ENCODE results near the gene SLC23A3. TPM values are rescaled to one million over a fixed set of nuclear protein-coding genes. Genes with fewer than 3 reads are reported as not detected.

SLC23A3 gene
- total and polyA plus RNA-seq, 3 experiments from 2014 or later, result 2.3 to 2.6 TPM; not detected in 1

DNA sequence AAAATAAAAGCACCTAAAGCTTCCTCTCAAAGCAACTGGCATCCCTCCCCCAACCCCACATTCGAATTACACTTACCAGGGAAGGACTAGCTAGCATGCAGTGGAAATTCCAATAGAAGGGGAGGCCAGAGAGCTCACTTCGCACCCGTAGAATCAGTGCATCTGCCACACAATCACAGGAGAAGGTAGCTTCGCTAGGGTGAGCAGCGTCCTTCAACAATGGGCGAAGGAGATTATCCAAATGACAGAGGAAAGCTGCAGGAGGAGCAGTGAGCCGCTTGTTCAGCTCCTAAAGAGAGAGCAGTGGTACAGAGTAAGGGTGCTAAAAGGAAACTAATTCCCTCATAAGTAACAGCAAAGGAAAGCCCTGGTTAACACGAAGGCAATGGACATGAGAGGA lies 12.4 kb downstream of the SLC23A3 start:
- Histone ChIP-seq H3K4me3 (ENCODE audit: low read length) (no peak overlapping the region), H3K4me1 (ENCODE audit: insufficient read depth, low read length) (peaks cover 13% of the 10 kb centered on the region), H3K9me3 (ENCODE audit: low read length) (no peaks in the 10 kb centered on the region), H3K27me3 (ENCODE audit: insufficient read depth, low read length, poor library complexity, severe bottlenecking) (no peaks in the 10 kb centered on the region), H3K36me3 (ENCODE audit: insufficient read depth, low read length) (peaks cover 23% of the 10 kb centered on the region), H3K27ac (ENCODE audit: low read depth, low read length) (no peak overlapping the region)
- DNase-seq, result no peak
- H3K9me3 Mint-ChIP-seq, result no peaks in the 10 kb centered on the region
- POLR2A ChIA-PET, result no interaction called here
- H3K27ac Mint-ChIP-seq, result no peak overlapping the region
- CTCF ChIA-PET, result interaction anchor here (1.2 to 8.0 kb wide), 10 partner anchors 19 to 305 kb away, joined by 3 to 70 read pairs (median 16); partner anchors contain the start of gene CNPPD1
- peak overlapping the region in 1 of 7 donors; percentile 42 for H3K4me3 Mint-ChIP-seq
- H3K36me3 Mint-ChIP-seq, result peaks cover 0 to 39% (median 7%) of the 10 kb centered on the region in 3 donors
- H3K4me1 Mint-ChIP-seq, result peaks cover 16 to 20% (median 17%) of the 10 kb centered on the region in 3 donors
- H3K27me3 Mint-ChIP-seq, result peaks cover 0 to 2% of the 10 kb centered on the region in 2 donors

DNA sequence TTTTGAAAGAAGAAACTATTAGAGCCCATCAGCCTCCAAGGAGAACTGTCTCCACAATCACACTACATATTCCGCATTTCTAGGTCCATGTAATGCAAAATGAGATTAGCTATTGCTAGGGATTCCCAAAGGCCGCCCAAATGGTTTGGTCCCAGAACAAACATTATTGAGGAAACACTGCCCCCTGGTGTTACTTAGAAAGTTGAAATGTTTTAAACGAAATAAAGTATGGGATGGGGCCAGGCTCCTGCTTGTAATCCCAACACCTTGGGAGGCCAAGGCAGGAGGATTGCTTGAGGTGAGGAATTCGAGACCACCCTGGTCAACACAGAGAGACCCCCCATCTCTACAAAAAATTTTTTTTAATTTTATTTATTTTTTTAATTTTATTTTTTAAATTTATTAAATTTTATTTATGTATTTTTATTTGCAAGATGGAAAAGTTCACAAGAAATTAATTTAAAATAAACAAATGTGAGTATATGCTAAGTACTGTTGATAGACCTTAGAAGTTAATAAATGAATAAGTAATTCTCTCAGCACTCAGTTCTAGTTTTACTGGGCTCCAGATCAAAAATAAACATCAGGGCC lies 14.7 kb downstream of the SLC23A3 start:
- H3K9me3 Mint-ChIP-seq, result no peaks in the 10 kb centered on the region
- Histone ChIP-seq H3K27me3 (ENCODE audit: insufficient read depth, low read length, poor library complexity, severe bottlenecking) (no peaks in the 10 kb centered on the region), H3K9me3 (ENCODE audit: low read length) (no peaks in the 10 kb centered on the region), H3K4me1 (ENCODE audit: insufficient read depth, low read length) (peaks cover 6% of the 10 kb centered on the region), H3K36me3 (ENCODE audit: insufficient read depth, low read length) (peaks cover 23% of the 10 kb centered on the region), H3K4me3 (ENCODE audit: low read length) (no peak overlapping the region), H3K27ac (ENCODE audit: low read depth, low read length) (no peak overlapping the region)
- POLR2A ChIA-PET, result no interaction called here
- peaks cover 7 to 10% (median 8%) of the 10 kb centered on the region in 3 donors for H3K4me1 Mint-ChIP-seq
- CTCF ChIA-PET, result interaction anchor here (0.6 to 8.0 kb wide), 23 partner anchors 9 to 303 kb away, joined by 3 to 70 read pairs (median 4); partner anchors contain the start of genes GLB1L, SLC23A3, STK16 and TUBA4A
- H3K27me3 Mint-ChIP-seq, result peaks cover 0 to 2% of the 10 kb centered on the region in 2 donors
- peak overlapping the region in 1 of 8 donors; percentile 65 for H3K27ac Mint-ChIP-seq
- peaks cover 5 to 51% (median 10%) of the 10 kb centered on the region in 3 donors for H3K36me3 Mint-ChIP-seq
- H3K4me3 Mint-ChIP-seq, result no peak overlapping the region
- DNase-seq, result peak in 3 of 5 donors; percentile 44 to 60 (median 55)

DNA sequence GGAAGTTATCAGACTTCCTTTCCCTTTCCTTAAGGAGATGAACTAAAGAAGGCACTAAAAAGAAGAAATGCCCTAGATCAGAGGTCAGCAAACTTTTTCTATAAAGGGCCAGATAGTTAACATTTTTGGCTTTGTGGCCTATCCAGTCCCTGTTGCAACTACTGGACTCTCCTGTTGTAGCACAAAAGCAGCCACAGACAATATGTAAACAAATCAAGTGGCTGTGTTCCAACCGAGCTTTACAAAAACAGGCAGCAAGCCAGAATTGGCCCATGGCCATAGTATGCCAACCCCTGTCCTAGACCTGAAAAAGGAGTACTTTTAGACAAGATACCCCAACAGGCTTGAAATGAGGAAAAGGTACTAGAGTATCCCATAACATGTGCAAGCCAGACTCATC lies 20.2 kb downstream of the SLC23A3 start:
- H3K27ac Mint-ChIP-seq, result no peak overlapping the region
- peaks cover 15 to 71% (median 18%) of the 10 kb centered on the region in 3 donors for H3K36me3 Mint-ChIP-seq
- ChIA-PET CTCF (interaction anchor here (1.1 to 2.7 kb wide), 3 partner anchors 10 to 120 kb away, joined by 3 to 11 read pairs (median 6); partner anchors contain the start of gene NHEJ1), POLR2A (no interaction called here)
- H3K4me1 Mint-ChIP-seq, result no peaks in the 10 kb centered on the region
- no peaks in the 10 kb centered on the region for H3K4me1 ChIP-seq (ENCODE audit: insufficient read depth, low read length)
- no peak overlapping the region for H3K4me3 Mint-ChIP-seq
- H3K36me3 ChIP-seq (ENCODE audit: insufficient read depth, low read length), result peaks cover 15% of the 10 kb centered on the region
- no peaks in the 10 kb centered on the region for H3K9me3 Mint-ChIP-seq
- H3K27me3 ChIP-seq (ENCODE audit: insufficient read depth, low read length, poor library complexity, severe bottlenecking), result no peaks in the 10 kb centered on the region
- no peak for DNase-seq
- no peak overlapping the region for H3K4me3 ChIP-seq (ENCODE audit: low read length)
- no peaks in the 10 kb centered on the region for H3K9me3 ChIP-seq (ENCODE audit: low read length)
- H3K27ac ChIP-seq (ENCODE audit: low read depth, low read length), result no peak overlapping the region
- no peaks in the 10 kb centered on the region for H3K27me3 Mint-ChIP-seq

DNA sequence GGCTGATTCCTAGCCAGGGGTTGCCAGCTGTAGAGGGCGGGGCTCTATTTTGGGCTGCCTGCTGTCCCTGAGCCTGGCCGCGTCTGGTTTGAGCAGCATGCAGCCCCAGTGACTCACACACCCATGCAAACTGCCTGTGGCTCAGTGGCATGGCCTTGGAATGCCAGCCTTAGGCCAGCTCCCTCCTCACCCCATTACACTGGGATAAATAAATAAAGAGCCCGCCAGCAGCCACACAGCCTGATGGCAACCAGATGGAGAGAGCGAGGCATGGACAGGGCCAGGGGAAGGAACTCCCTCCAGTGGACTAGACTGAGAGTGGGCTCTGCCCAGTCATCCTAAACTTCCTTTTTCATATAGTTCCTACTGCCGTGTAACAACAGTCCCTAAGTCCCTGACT lies 27.5 kb downstream of the SLC23A3 start:
- H3K4me3 ChIP-seq (ENCODE audit: low read length), result no peak overlapping the region
- DNase-seq, result no peak
- ChIA-PET POLR2A (no interaction called here), CTCF (interaction anchor here (1.1 to 1.5 kb wide), 3 partner anchors 12 to 153 kb away, joined by 3 to 4 read pairs (median 3); no protein-coding TSS in a partner anchor)
- Mint-ChIP-seq H3K4me3 (no peak overlapping the region), H3K36me3 (peaks cover 33 to 84% (median 34%) of the 10 kb centered on the region in 3 donors), H3K9me3 (no peaks in the 10 kb centered on the region), H3K27ac (peak overlapping the region in 1 of 8 donors; percentile 32), H3K4me1 (peaks cover 0 to 6% (median 0%) of the 10 kb centered on the region in 3 donors), H3K27me3 (no peaks in the 10 kb centered on the region)
- no peaks in the 10 kb centered on the region for H3K27me3 ChIP-seq (ENCODE audit: insufficient read depth, low read length, poor library complexity, severe bottlenecking)
- no peaks in the 10 kb centered on the region for H3K4me1 ChIP-seq (ENCODE audit: insufficient read depth, low read length)
- no peaks in the 10 kb centered on the region for H3K9me3 ChIP-seq (ENCODE audit: low read length)
- peaks cover 14% of the 10 kb centered on the region for H3K36me3 ChIP-seq (ENCODE audit: insufficient read depth, low read length)
- H3K27ac ChIP-seq (ENCODE audit: low read depth, low read length), result no peak overlapping the region

DNA sequence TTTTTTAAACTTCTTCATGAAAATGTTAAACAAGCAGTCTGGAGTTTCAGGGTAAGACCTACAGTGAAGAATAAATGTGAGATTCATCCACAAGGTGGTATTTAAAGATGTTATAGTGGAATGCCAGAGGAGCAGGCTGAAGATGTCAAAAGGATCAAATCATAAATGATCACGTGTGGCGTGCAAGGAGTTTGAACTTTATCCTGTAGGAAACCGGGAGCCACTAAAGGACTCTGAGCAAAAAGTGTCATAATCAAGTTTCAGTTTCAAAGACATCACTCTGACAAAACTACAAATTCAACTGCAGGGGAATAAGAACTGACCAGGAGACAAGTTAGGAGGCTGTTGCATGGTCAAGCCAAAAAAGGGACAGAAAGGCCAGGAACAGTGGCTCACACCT lies 29.1 kb downstream of the SLC23A3 start:
- CTCF ChIA-PET, result interaction anchor here (1.5 kb wide), 1 partner anchor 154 kb away, joined by 4 read pairs; no protein-coding TSS in a partner anchor
- Mint-ChIP-seq H3K27ac (peak overlapping the region in 1 of 8 donors; percentile 2), H3K9me3 (no peaks in the 10 kb centered on the region), H3K4me1 (peaks cover 0 to 9% (median 0%) of the 10 kb centered on the region in 3 donors), H3K4me3 (no peak overlapping the region), H3K36me3 (peaks cover 23 to 74% (median 30%) of the 10 kb centered on the region in 3 donors), H3K27me3 (no peaks in the 10 kb centered on the region)
- no peak overlapping the region for H3K27ac ChIP-seq (ENCODE audit: low read depth, low read length)
- peaks cover 4% of the 10 kb centered on the region for H3K36me3 ChIP-seq (ENCODE audit: insufficient read depth, low read length)
- no peaks in the 10 kb centered on the region for H3K9me3 ChIP-seq (ENCODE audit: low read length)
- no peak overlapping the region for H3K4me3 ChIP-seq (ENCODE audit: low read length)
- H3K4me1 ChIP-seq (ENCODE audit: insufficient read depth, low read length), result no peaks in the 10 kb centered on the region
- POLR2A ChIA-PET, result no interaction called here
- DNase-seq, result no peak
- no peaks in the 10 kb centered on the region for H3K27me3 ChIP-seq (ENCODE audit: insufficient read depth, low read length, poor library complexity, severe bottlenecking)

DNA sequence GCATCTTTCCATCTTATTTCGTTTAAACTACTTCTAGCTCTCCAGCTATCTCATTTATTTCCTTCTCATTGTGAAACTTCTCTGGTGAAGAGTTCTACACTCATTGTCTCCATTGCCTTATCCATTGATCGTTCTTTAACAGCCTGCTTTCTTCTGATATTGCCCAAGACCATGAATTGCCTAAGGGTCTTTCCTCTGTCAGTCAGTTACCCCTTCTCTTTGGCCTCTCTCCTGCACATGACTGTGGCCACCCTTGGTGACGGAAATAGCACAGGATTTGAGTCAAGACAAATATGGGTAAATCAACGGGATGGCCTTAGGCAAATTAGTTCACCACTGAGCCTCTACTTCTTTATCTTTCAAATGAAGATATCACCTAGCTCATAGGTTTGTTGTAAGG lies 35.9 kb downstream of the SLC23A3 start:
- H3K4me3 ChIP-seq (ENCODE audit: low read length), result no peak overlapping the region
- Mint-ChIP-seq H3K9me3 (no peaks in the 10 kb centered on the region), H3K36me3 (peaks cover 0 to 32% (median 22%) of the 10 kb centered on the region in 3 donors), H3K4me1 (peaks cover 2 to 9% (median 7%) of the 10 kb centered on the region in 3 donors), H3K4me3 (no peak overlapping the region), H3K27ac (peak overlapping the region in 2 of 8 donors; percentile 2 to 10), H3K27me3 (no peaks in the 10 kb centered on the region)
- no peaks in the 10 kb centered on the region for H3K4me1 ChIP-seq (ENCODE audit: insufficient read depth, low read length)
- H3K9me3 ChIP-seq (ENCODE audit: low read length), result no peaks in the 10 kb centered on the region
- H3K36me3 ChIP-seq (ENCODE audit: insufficient read depth, low read length), result no peaks in the 10 kb centered on the region
- DNase-seq, result no peak
- H3K27ac ChIP-seq (ENCODE audit: low read depth, low read length), result no peak overlapping the region
- ChIA-PET CTCF (interaction anchor here (1.3 to 1.5 kb wide), 2 partner anchors 15 to 76 kb away, joined by 3 read pairs; no protein-coding TSS in a partner anchor), POLR2A (no interaction called here)
- no peaks in the 10 kb centered on the region for H3K27me3 ChIP-seq (ENCODE audit: insufficient read depth, low read length, poor library complexity, severe bottlenecking)

DNA sequence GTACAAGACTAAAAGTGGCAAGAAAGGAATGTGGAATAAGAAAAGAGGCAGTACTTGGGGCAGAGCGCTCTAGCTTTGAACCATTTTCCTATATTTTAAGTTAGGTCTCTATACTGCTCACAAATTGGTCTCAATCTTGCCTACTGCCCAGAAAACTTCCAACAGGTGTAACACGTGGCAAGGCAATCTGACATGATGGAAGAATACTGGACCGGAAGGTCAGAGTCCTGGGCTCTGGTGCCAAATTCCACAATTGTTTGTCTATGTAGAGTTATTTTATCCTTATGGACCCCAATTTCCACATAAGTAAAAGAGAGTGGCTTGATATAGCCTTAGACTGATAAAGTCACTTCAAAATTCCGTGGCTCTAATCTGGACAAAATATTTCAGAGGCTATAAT lies 38.1 kb downstream of the SLC23A3 start:
- H3K9me3 Mint-ChIP-seq, result no peaks in the 10 kb centered on the region
- H3K27me3 Mint-ChIP-seq, result no peaks in the 10 kb centered on the region
- no peak overlapping the region for H3K4me3 Mint-ChIP-seq
- CTCF ChIA-PET, result interaction anchor here (1.4 to 1.8 kb wide), 2 partner anchors 23 to 102 kb away, joined by 3 to 7 read pairs; no protein-coding TSS in a partner anchor
- no peak overlapping the region for H3K27ac ChIP-seq (ENCODE audit: low read depth, low read length)
- peak overlapping the region in 1 of 8 donors; percentile 52 for H3K27ac Mint-ChIP-seq
- no peak overlapping the region for H3K4me3 ChIP-seq (ENCODE audit: low read length)
- no peaks in the 10 kb centered on the region for H3K36me3 ChIP-seq (ENCODE audit: insufficient read depth, low read length)
- no peak for DNase-seq
- H3K4me1 ChIP-seq (ENCODE audit: insufficient read depth, low read length), result no peaks in the 10 kb centered on the region
- no peaks in the 10 kb centered on the region for H3K27me3 ChIP-seq (ENCODE audit: insufficient read depth, low read length, poor library complexity, severe bottlenecking)
- POLR2A ChIA-PET, result no interaction called here
- H3K9me3 ChIP-seq (ENCODE audit: low read length), result no peaks in the 10 kb centered on the region
- H3K4me1 Mint-ChIP-seq, result peaks cover 0 to 10% (median 5%) of the 10 kb centered on the region in 3 donors
- peaks cover 0 to 19% (median 8%) of the 10 kb centered on the region in 3 donors for H3K36me3 Mint-ChIP-seq

DNA sequence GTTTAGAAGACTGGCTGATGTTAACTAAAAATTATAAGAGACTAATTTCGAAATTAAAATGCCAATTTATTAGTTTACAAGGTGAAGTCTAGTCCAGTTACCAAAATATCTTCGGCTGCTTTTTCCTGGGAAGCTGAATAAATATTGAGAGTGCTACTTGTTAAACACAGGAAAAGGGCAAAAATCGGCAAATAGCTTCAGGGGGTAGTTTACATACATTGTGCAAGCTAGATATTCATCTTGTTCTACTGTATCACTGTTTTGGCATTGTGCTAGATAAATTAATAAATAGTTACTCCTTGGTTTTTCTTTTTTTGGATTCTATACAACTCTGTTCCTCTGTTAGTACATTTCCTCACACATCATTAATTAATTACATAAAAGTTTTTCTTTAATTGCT lies 38.5 kb downstream of the SLC23A3 start:
- Histone ChIP-seq H3K4me1 (ENCODE audit: insufficient read depth, low read length) (no peaks in the 10 kb centered on the region), H3K27me3 (ENCODE audit: insufficient read depth, low read length, poor library complexity, severe bottlenecking) (no peaks in the 10 kb centered on the region), H3K27ac (ENCODE audit: low read depth, low read length) (no peak overlapping the region), H3K4me3 (ENCODE audit: low read length) (no peak overlapping the region), H3K9me3 (ENCODE audit: low read length) (no peaks in the 10 kb centered on the region), H3K36me3 (ENCODE audit: insufficient read depth, low read length) (no peaks in the 10 kb centered on the region)
- peaks cover 0 to 22% (median 8%) of the 10 kb centered on the region in 3 donors for H3K36me3 Mint-ChIP-seq
- CTCF ChIA-PET, result interaction anchor here (1.8 kb wide), 1 partner anchor 102 kb away, joined by 7 read pairs; no protein-coding TSS in a partner anchor
- POLR2A ChIA-PET, result no interaction called here
- H3K4me3 Mint-ChIP-seq, result no peak overlapping the region
- no peaks in the 10 kb centered on the region for H3K27me3 Mint-ChIP-seq
- no peaks in the 10 kb centered on the region for H3K9me3 Mint-ChIP-seq
- H3K27ac Mint-ChIP-seq, result no peak overlapping the region
- DNase-seq, result no peak
- H3K4me1 Mint-ChIP-seq, result peaks cover 0 to 10% (median 5%) of the 10 kb centered on the region in 3 donors

Measured in CD8-positive, alpha-beta memory T cell (primary cell).